Fibroblast of pulmonary artery (primary cell): ENCODE results near the gene TMEM209.

Experiments
- DNase-seq: peaks from one replicate; pipeline ENCODE4 v3.0.0-alpha.2; 2010; ENCODE audit warnings: low read depth
- H3K4me3 ChIP-seq: replicated peaks from 2 replicates; pipeline ENCODE4 v1.5.1; 2011; ENCODE audit warnings: low read depth, mild to moderate bottlenecking, control low read depth, low read length, moderate library complexity
- TF ChIP-seq, protein P1 (sequence below): IDR thresholded peaks from 2 replicates; pipeline ENCODE4 v1.5.1; 2011; ENCODE audit warnings: mild to moderate bottlenecking, control low read depth, low read length, inconsistent platforms; ENCODE audit errors: missing control alignments

TMEM209 gene

DNA sequence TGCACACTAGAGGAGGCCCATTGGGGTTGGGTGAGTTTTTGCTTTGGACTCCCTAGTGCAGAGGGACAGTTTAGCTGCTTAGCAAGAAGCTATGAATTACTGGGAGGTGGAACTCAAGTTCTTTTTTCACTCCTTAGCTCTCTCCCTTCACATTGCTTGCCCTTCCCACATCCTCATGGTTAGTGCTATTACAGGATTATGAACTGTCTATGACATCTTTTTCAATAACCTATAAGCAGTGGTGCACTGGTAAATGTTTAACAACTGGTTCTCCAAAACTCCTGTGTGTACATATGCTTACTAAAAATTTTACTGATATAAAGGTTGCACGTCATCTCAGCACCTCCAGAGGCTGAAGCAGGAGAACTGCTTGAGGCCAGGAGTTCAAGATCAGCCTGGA, 8.6 kb upstream of the TMEM209 start:
- DNase-seq = no peak
- no peak overlapping the region for H3K4me3 ChIP-seq
- TF ChIP-seq, protein P1, sequence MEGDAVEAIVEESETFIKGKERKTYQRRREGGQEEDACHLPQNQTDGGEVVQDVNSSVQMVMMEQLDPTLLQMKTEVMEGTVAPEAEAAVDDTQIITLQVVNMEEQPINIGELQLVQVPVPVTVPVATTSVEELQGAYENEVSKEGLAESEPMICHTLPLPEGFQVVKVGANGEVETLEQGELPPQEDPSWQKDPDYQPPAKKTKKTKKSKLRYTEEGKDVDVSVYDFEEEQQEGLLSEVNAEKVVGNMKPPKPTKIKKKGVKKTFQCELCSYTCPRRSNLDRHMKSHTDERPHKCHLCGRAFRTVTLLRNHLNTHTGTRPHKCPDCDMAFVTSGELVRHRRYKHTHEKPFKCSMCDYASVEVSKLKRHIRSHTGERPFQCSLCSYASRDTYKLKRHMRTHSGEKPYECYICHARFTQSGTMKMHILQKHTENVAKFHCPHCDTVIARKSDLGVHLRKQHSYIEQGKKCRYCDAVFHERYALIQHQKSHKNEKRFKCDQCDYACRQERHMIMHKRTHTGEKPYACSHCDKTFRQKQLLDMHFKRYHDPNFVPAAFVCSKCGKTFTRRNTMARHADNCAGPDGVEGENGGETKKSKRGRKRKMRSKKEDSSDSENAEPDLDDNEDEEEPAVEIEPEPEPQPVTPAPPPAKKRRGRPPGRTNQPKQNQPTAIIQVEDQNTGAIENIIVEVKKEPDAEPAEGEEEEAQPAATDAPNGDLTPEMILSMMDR = no peak

DNA sequence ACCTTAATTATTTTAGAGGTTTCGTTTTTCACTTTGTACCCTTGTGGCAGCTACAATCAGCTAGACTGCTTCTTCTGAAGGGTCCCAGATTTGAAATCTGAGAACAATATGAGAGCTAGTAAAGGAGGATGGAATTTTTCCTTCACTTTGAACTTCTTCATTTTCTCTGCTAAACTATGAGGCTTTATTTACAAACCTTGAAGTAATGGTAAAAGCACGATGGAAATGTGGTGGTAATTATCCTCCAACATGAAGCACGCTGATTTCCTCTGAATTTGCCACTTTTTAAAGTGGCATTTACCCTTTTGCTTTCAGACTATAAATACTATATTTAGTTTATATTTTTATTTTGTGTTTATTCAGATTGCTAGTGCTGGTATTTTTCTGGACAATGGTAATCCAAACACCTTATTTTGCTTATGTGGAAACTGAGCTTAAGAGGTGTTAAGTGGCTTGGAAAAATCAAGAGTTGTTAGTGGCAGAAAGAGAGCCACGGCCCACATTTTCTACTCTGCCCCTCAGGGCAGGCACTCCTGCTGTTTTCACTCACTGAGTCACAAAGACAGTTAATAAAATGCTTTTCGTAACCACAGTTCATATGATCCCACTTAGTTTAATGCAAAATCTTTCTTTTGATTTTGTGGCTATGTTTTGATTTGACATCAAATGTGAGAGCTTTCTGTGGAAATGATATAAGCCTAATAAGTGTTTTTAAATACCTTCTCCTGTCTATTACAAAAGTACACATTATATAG, 5.2 kb upstream of the TMEM209 start:
- DNase-seq = no peak
- TF ChIP-seq, protein P1 = no peak

DNA sequence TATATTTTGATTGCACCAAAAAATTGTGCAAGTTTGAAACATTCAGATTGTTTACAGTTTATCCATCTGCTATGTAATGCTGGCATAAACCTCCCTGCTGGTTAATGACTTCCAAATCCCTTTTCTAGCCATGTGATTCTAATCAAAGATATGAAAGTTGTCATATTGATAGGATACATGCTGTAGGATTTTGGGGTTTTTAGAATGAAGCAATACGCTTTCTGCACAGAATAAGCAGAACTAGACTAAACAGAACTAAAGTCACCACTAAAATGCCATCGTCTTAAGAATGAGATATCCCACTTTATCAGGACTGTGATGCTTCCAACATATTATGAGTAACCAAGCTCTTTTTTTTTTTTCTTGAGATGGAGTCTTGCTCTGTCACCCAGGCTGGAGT, 3.3 kb upstream of the TMEM209 start:
- TF ChIP-seq, protein P1 = no peak
- no peak for DNase-seq
- no peak overlapping the region for H3K4me3 ChIP-seq

More for the DNA sequence above, 5.2 kb upstream of the TMEM209 start:
- H3K4me3 ChIP-seq = no peak overlapping the region

DNA sequence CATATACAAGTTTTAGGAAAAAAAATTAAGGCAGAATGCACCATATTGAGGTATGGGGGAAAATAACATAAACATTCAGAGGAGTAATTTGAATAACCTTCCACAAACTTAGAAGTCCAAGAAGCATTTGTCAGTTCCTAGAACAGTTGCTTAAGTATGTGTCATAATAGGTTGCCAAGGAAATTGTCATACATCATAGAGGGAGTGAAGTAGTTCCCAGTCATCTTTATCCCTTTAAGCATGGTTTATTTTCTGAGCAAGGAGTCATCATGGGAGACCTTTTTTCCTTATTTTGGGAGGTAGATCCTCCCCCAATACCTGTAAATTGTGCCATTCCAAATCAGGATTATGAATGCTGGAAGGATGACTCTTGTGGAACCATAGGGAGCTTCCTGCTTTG, 2.4 kb upstream of the TMEM209 start, which contains the start of gene SSMEM1:
TSS of gene SSMEM1 (plus strand) at position 219 of the 400 bp plus-strand sequence. CDS start at position 270, 51 bp downstream.
- H3K4me3 ChIP-seq = no peak within 1 kb of the TSS
- TF ChIP-seq, protein P1 = no peak
- peak; percentile 70 for DNase-seq

DNA sequence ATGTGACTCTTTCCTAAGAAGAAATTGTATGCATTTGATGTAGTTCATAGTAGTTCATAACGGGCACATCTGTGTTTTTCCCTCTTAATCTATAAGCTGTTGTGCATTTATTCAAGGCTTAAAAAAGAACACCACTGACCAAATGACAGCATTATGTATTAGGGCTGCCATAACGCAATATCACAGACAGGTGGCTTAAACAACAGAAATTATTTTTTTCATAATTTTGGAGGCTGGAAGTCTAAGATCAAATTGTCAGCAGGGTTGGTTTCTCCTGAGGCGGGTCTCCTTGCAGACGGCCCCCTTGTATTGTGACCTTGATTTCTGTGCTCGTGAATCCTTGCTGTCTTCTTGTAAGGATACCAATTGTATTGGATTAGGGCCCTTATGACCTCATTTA, 1.8 kb upstream of the TMEM209 start:
- H3K4me3 ChIP-seq = no peak overlapping the region
- no peak for DNase-seq
- TF ChIP-seq, protein P1 = no peak

DNA sequence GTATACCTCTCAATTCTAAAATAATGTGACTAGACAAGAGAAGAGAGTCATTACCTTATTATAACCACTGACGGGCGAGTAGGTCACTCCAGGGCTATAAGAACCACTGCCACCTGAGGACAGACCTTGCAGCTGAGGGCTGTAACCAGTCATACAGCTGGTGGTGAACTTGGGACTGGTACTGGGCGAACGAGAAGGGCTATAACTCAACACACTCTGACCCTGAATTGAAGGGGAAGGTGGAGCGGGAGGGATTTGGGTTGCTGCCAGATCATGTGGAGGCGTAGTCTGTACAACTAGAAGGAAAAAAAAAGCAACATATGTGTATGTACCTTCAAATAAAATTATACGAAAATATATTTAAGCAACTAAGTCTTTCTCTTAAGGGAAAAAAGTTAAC, 3.4 kb downstream of the TMEM209 start:
- TF ChIP-seq, protein P1 = no peak
- no peak for DNase-seq
- no peak overlapping the region for H3K4me3 ChIP-seq

DNA sequence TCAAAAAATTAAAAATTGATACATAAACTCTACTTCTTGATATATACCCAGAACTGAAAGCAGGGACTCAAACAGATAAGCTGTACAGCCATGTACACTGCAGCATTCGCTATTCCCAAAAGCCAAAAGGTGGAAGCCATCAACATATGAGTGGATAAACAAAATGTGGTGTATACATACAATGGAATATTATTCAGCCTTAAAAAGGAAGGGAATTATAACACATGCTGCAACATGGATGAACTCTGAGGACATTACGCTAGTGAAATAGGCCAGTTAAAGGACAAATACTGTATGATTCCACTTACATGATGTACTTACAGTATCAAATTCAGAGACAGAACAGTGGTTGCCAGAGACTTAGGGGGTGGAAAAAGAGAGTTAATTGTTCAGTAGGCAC, 8.1 kb downstream of the TMEM209 start:
- no peak overlapping the region for H3K4me3 ChIP-seq
- TF ChIP-seq, protein P1 = no peak
- DNase-seq = no peak
